PC-9 (cell line): ENCODE results near the gene OXSR1. TPM values are rescaled to one million over a fixed set of nuclear protein-coding genes. Genes with fewer than 3 reads are reported as not detected.

ENCODE experiments used
- BruUV-seq: library from RNA; stranded (reverse); fragments of 400-500 nt; replicated peaks from 2 replicates; lab custom pipeline; 2021; lab: Mats Ljungman, UMichigan
- CTCF ChIA-PET: fragments of 300-600 bp; sonication (Branson Sonifier 250); formaldehyde crosslinking; loops from one replicate; lab custom pipeline; 2022; ENCODE audit warnings: antibody characterized with exemption; lab: Charles Lee
- POLR2A ChIA-PET: fragments of 300-600 bp; sonication (Branson Sonifier 250); formaldehyde crosslinking; loops from one replicate; lab custom pipeline; 2022; ENCODE audit warnings: antibody characterized with exemption; ENCODE audit not compliant: unreplicated experiment; lab: Charles Lee
- DNase-seq, 2 experiments: peaks; one replicate each; pipeline versions ENCODE4 v3.0.0 to v3.0.0-alpha.2; 2015 to 2022; ENCODE audit warnings: mixed read lengths in 1 of 2
- H2AFZ ChIP-seq: fragments of 200-600 bp; sonication (generic); 2 replicates; pipeline ENCODE4 v1.8.1; 2017; ENCODE audit warnings: antibody characterized with exemption
- H3F3A ChIP-seq: fragments of 200-600 bp; sonication (generic); 2 replicates; pipeline ENCODE4 v1.8.1; 2017; ENCODE audit warnings: antibody characterized with exemption, mild to moderate bottlenecking, low read depth; ENCODE audit not compliant: insufficient read depth
- H3K27ac ChIP-seq: fragments of 200-600 bp; sonication (generic); 2 replicates; pipeline ENCODE4 v1.6.1; 2016; ENCODE audit warnings: mixed run types
- H3K27me3 ChIP-seq: fragments of 200-600 bp; sonication (generic); 2 replicates; pipeline ENCODE4 v1.6.1; 2016; ENCODE audit warnings: low read depth, mixed run types; ENCODE audit not compliant: insufficient read depth
- H3K36me3 ChIP-seq: fragments of 200-600 bp; sonication (generic); 2 replicates; pipeline ENCODE4 v1.6.1; 2016; ENCODE audit warnings: low read depth, mixed run types
- H3K4me1 ChIP-seq: fragments of 200-600 bp; sonication (generic); replicated peaks from 2 replicates; pipeline ENCODE4 v1.6.1; 2016; ENCODE audit warnings: mixed run types; ENCODE audit not compliant: insufficient read depth
- H3K4me2 ChIP-seq: fragments of 200-600 bp; sonication (generic); 2 replicates; pipeline ENCODE4 v1.6.1; 2017; ENCODE audit warnings: mixed run types
- H3K4me3 ChIP-seq: fragments of 200-600 bp; sonication (generic); 2 replicates; pipeline ENCODE4 v1.6.1; 2016; ENCODE audit warnings: mixed run types
- H3K79me2 ChIP-seq: fragments of 200-600 bp; sonication (generic); 2 replicates; pipeline ENCODE4 v1.6.1; 2017; ENCODE audit warnings: low read depth, mixed run types
- H3K9me2 ChIP-seq: fragments of 200-600 bp; sonication (generic); 2 replicates; pipeline ENCODE4 v1.8.1; 2017; ENCODE audit warnings: mild to moderate bottlenecking; ENCODE audit not compliant: insufficient read depth
- H3K9me3 ChIP-seq: fragments of 200-600 bp; sonication (generic); 2 replicates; pipeline ENCODE4 v1.8.1; 2016; ENCODE audit warnings: low read depth; ENCODE audit not compliant: insufficient read depth
- H4K20me1 ChIP-seq: fragments of 200-600 bp; sonication (generic); 2 replicates; pipeline ENCODE4 v1.8.1; 2017; ENCODE audit not compliant: insufficient read depth
- EZH2 ChIP-seq: fragments of 200-600 bp; sonication (generic); IDR thresholded peaks from 2 replicates; pipeline ENCODE4 v1.8.0; 2017; ENCODE audit warnings: antibody characterized with exemption, low read depth
- intact Hi-C: fragments of 100-400 bp; cut with micrococcal nuclease; formaldehyde crosslinking; loops from one replicate; pipeline ENCODE4 v1.10.0; 2022; ENCODE audit not compliant: unreplicated experiment
- total RNA-seq: library from RNA; stranded (reverse); gene quantifications from 2 replicates; pipeline ENCODE4 v1.2.3, GENCODE V29; 2021
- TF ChIP-seq, protein P1 (sequence below): fragments of 200-600 bp; sonication (generic); conservative IDR thresholded peaks from 2 replicates; pipeline ENCODE4 v1.6.1; 2017; ENCODE audit warnings: mixed run types, antibody characterized with exemption, mild to moderate bottlenecking, moderate library complexity

Gene OXSR1
- total RNA-seq, 1 experiment from 2014 or later, result 54.3 TPM

DNA sequence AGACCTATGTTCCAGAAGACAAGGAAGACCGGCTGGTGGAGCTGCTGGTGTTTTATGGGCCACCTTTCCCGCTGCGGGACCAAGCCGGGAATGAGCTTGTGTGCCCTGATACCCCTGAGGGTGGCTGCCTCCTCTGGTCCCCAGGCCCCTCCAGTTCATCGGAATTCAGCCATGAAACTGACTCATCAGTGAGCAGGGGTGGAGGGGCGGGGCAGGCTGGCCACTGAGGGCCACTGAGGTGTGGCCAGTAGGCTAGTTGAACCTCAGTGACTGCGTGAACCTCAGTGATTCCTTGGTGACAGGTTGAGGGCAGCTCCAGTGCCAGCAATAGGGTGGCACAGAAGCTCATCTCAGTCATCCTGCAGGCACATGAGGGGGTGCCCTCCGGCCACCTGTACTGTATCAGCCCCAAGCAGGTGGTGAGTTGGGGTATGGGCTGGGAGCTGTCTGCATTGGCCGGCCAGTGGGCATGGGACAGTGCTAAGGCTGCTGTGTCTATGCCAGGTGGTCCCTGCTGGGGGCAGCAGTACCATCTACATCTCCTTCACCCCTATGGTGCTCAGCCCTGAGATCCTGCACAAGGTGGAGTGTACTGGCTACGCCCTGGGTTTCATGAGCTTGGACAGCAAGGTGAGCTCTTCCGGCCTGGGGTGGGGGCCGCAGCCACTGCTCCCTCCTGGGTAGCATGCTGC, 48.7 kb upstream of the OXSR1 start:
- BruUV-seq, result no TSS peak
- Histone ChIP-seq H3K4me1 (no peaks in the 10 kb centered on the region), H3K9me3 (no peaks in the 10 kb centered on the region), H3K4me3 (no peak overlapping the region), H2AFZ (no peak overlapping the region), H3K9me2 (no peaks in the 10 kb centered on the region), H3K27me3 (no peaks in the 10 kb centered on the region), H3F3A (no peaks in the 10 kb centered on the region), H3K27ac (no peak overlapping the region), H3K79me2 (no peaks in the 10 kb centered on the region), H3K36me3 (no peaks in the 10 kb centered on the region), H4K20me1 (no peaks in the 10 kb centered on the region), H3K4me2 (no peak overlapping the region)
- no peak for DNase-seq
- TF ChIP-seq, protein P1, sequence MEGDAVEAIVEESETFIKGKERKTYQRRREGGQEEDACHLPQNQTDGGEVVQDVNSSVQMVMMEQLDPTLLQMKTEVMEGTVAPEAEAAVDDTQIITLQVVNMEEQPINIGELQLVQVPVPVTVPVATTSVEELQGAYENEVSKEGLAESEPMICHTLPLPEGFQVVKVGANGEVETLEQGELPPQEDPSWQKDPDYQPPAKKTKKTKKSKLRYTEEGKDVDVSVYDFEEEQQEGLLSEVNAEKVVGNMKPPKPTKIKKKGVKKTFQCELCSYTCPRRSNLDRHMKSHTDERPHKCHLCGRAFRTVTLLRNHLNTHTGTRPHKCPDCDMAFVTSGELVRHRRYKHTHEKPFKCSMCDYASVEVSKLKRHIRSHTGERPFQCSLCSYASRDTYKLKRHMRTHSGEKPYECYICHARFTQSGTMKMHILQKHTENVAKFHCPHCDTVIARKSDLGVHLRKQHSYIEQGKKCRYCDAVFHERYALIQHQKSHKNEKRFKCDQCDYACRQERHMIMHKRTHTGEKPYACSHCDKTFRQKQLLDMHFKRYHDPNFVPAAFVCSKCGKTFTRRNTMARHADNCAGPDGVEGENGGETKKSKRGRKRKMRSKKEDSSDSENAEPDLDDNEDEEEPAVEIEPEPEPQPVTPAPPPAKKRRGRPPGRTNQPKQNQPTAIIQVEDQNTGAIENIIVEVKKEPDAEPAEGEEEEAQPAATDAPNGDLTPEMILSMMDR, result no peak
- no peak for TF ChIP-seq EZH2
- CTCF ChIA-PET, result interaction anchor here (1.5 kb wide), 1 partner anchor 115 kb away, joined by 7 read pairs; no protein-coding TSS in a partner anchor
- POLR2A ChIA-PET, result interaction anchor here (0.6 kb wide), 2 partner anchors 20 to 1061 kb away, joined by 4 to 7 read pairs; no protein-coding TSS in a partner anchor
- intact Hi-C loops, result loop anchor here (2.0 to 5.0 kb wide), 3 partner anchors 112 to 259 kb away; partner anchors contain the start of gene XYLB

GRCh38 chr3:38117163-38117716, 48.1 kb upstream of the OXSR1 start:
- TF ChIP-seq EZH2, result no peak
- TF ChIP-seq, protein P1, result no peak
- H3K4me2 ChIP-seq, result no peak overlapping the region
- intact Hi-C loops, result loop anchor here (2.0 to 5.0 kb wide), 3 partner anchors 112 to 260 kb away; partner anchors contain the start of gene XYLB
- H3K9me2 ChIP-seq, result no peaks in the 10 kb centered on the region
- H3F3A ChIP-seq, result no peaks in the 10 kb centered on the region
- H3K36me3 ChIP-seq, result no peaks in the 10 kb centered on the region
- no TSS peak for BruUV-seq
- no peaks in the 10 kb centered on the region for H3K27me3 ChIP-seq
- ChIA-PET CTCF (interaction anchor here (1.5 kb wide), 1 partner anchor 116 kb away, joined by 7 read pairs; no protein-coding TSS in a partner anchor), POLR2A (interaction anchor here (0.6 kb wide), 1 partner anchor 21 kb away, joined by 4 read pairs; no protein-coding TSS in a partner anchor)
- DNase-seq, result no peak
- no peaks in the 10 kb centered on the region for H4K20me1 ChIP-seq
- H3K27ac ChIP-seq, result no peak overlapping the region
- H3K9me3 ChIP-seq, result no peaks in the 10 kb centered on the region
- H2AFZ ChIP-seq, result no peak overlapping the region
- H3K4me1 ChIP-seq, result no peaks in the 10 kb centered on the region
- H3K4me3 ChIP-seq, result no peak overlapping the region
- H3K79me2 ChIP-seq, result no peaks in the 10 kb centered on the region

- ChIA-PET POLR2A (interaction anchor here (0.6 kb wide), 1 partner anchor 343 kb away, joined by 4 read pairs; no protein-coding TSS in a partner anchor), CTCF (interaction anchor here (1.5 kb wide), 1 partner anchor 117 kb away, joined by 7 read pairs; no protein-coding TSS in a partner anchor)
- H4K20me1 ChIP-seq, result no peaks in the 10 kb centered on the region
- TF ChIP-seq, protein P1, result peak; percentile 67
- no peak for TF ChIP-seq EZH2
- no peaks in the 10 kb centered on the region for H3K9me3 ChIP-seq
- no peak overlapping the region for H3K4me3 ChIP-seq
- no peaks in the 10 kb centered on the region for H3K36me3 ChIP-seq
- no peak overlapping the region for H3K4me2 ChIP-seq
- no peaks in the 10 kb centered on the region for H3K27me3 ChIP-seq
- DNase-seq, result peak in 1 of 2 experiments; percentile 56
- no peaks in the 10 kb centered on the region for H3K9me2 ChIP-seq
- H3F3A ChIP-seq, result no peaks in the 10 kb centered on the region
- no TSS peak for BruUV-seq
- intact Hi-C loops, result loop anchor here (1.0 to 5.0 kb wide), 4 partner anchors 113 to 361 kb away; partner anchors contain the start of gene XYLB
- H3K79me2 ChIP-seq, result no peaks in the 10 kb centered on the region
- no peaks in the 10 kb centered on the region for H3K4me1 ChIP-seq
- no peak overlapping the region for H3K27ac ChIP-seq
- no peak overlapping the region for H2AFZ ChIP-seq
Observed at GRCh38 chr3:38117748-38118420, 47.5 kb upstream of the OXSR1 start.
